HG02798 (cell line): ENCODE results near the gene PLCXD1.
A peak's percentile ranks its signal among the peaks of the same experiment; 100 is the strongest.
"Not testable (repeated sequence)": the region's sequence is repeated elsewhere in the genome, so short reads cannot be mapped to it uniquely, and the experiment has no call there.

Source experiments
- ATAC-seq: cut with Tn5 transposase; IDR thresholded peaks from one replicate; pipeline ENCODE4 v1.9.1; 2021; ENCODE audit warnings: mild to moderate bottlenecking; ENCODE audit not compliant: unreplicated experiment, poor library complexity

Gene PLCXD1

GRCh38 chrX:314781-315595 is 33.8 kb downstream of the PLCXD1 start:
- no peak for ATAC-seq

GRCh38 chrX:316351-317325 is 35.5 kb downstream of the PLCXD1 start:
- no peak for ATAC-seq

- ATAC-seq = no peak
Measured at GRCh38 chrX:317424-318067, 36.4 kb downstream of the PLCXD1 start.

GRCh38 chrX:318068-318738 is 37.0 kb downstream of the PLCXD1 start:
- ATAC-seq = peak; percentile 64

- peak; percentile 85 for ATAC-seq
Measured at GRCh38 chrX:318739-319578, 37.8 kb downstream of the PLCXD1 start, which contains the start of gene GTPBP6. GTPBP6 (minus strand) TSS chrX:318796; CDS start chrX:318787, 9 bp downstream.

- ATAC-seq = no peak
Measured at GRCh38 chrX:319579-320125, 38.5 kb downstream of the PLCXD1 start.

- ATAC-seq = no peak
Measured at GRCh38 chrX:320126-320783, 39.1 kb downstream of the PLCXD1 start.

GRCh38 chrX:323721-324628 is 42.8 kb downstream of the PLCXD1 start:
- no peak for ATAC-seq

- not testable (repeated sequence) for ATAC-seq
Measured at GRCh38 chrX:324664-325063, 43.5 kb downstream of the PLCXD1 start.

- no peak for ATAC-seq
Measured at GRCh38 chrX:327660-328126, 46.5 kb downstream of the PLCXD1 start.

- ATAC-seq = no peak
Measured at GRCh38 chrX:329291-329910, 48.2 kb downstream of the PLCXD1 start.

GRCh38 chrX:330141-330725 is 49.1 kb downstream of the PLCXD1 start:
- not testable (repeated sequence) for ATAC-seq

GRCh38 chrX:330726-331150 is 49.6 kb downstream of the PLCXD1 start:
- ATAC-seq = no peak

GRCh38 chrX:331151-331824 is 50.1 kb downstream of the PLCXD1 start:
- no peak for ATAC-seq

- no peak for ATAC-seq
Measured at GRCh38 chrX:331825-332495, 50.8 kb downstream of the PLCXD1 start.
